Fibroblast of lung (primary cell): ENCODE results near the gene ADAMTS10.

Source experiments
- CTCF ChIP-seq, 2 donors: IDR thresholded peaks in 1 of 2; conservative IDR thresholded peaks in 1 of 2; 1 replicate in 1 of 2; 2 replicates in 1 of 2; pipeline ENCODE4 v1.5.1; 2011 to 2012; ENCODE audit warnings: low read length in 2 of 2, control low read depth in 1 of 2, inconsistent platforms in 1 of 2, low read depth in 1 of 2, mild to moderate bottlenecking in 1 of 2
- EZH2 ChIP-seq: IDR thresholded peaks from 2 replicates; pipeline ENCODE4 v1.5.1; 2012; ENCODE audit warnings: low read length, control low read depth, mild to moderate bottlenecking; ENCODE audit errors: missing control alignments

GRCh38 chr19:8567522-8568172 lies 42.9 kb downstream of the ADAMTS10 start:
- no peak for TF ChIP-seq EZH2
- no peak for TF ChIP-seq CTCF (conservative IDR thresholded peaks at IDR 0.05 in 1 of 2, IDR thresholded peaks at IDR 0.05 in 1 of 2; ENCODE audit: low read depth in 1 of 2, low read length in 2 of 2)
